NCI-H2196 (cell line): ENCODE results near the gene MRAS.

Experiments used
- DNase-seq: peaks from one replicate; lab custom pipeline; 2025; ENCODE audit not compliant: unreplicated experiment; lab: John Stamatoyannopoulos, UW

MRAS gene

GRCh38 chr3:138338811-138339210 lies 9.6 kb upstream of the MRAS start:
- DNase-seq: no peak

DNA sequence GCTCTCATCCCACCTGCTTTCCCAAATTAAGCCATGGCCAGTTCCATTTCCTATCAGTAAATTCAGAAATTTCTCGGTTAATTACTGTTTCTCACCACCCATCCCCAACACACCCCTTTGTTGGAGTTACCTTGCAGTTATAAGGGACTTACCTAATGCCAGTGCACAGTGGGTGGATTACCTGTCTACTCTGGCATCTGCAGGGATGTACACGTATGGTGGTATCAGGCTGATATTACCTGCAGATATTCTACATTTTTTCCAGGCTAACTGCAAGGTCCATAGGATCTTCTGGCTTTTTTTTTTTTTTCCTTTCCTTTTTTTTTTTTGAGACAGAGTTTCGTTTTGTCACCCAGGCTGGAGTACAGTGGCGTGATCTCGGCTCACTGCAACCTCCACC lies 7.9 kb upstream of the MRAS start:
- DNase-seq: no peak

GRCh38 chr3:138344754-138345153 lies 3.6 kb upstream of the MRAS start:
- peak; percentile 23 for DNase-seq

DNA sequence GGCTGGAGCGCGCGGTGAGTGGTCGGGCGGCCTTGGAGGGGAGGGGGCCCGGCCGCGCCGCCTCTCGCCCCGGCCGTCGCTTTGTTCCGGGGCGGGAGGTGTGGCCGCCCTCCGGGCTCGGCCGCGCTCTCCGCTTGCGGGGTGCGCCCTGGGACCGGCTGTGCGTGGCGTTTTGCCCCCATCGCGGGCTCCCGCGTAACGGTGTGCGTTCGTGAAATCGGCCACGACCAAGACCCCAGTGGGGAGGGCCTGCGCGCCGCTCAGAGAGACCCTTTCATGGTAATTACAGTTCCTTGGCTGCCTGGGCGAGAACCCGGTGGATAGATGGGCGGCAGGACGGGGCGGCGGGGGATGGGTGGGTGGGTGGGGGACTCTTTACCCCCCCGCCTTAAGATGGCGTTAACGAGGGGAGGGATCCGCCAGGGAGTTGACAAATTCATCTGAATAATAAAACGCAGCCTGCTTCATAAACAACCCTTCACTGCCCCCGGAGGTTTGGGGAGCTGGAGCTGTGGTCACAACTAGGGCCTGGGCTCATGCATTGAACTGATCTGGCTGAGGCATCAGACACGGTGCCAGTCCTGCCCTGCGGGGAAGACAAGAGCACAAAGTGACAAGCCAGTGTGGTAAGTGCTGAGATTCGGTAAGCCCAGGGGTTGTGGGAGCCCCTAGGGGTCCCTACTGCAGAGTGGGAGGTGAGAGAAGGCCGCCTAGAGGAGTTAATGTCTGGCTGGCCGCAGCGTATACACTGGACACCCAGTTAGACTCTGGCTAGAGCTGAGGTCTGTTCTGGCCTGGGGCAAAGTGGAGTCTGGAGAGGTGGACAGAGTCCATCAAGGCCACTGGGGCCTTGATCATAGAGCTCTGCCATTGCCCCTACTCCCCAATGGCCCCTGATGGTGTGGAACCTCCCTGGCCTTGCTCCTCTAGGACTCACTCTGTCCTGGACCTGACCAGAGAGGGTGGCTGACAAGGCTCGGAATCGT lies 668 bp downstream of the MRAS start:
- peak; percentile 50 for DNase-seq

DNA sequence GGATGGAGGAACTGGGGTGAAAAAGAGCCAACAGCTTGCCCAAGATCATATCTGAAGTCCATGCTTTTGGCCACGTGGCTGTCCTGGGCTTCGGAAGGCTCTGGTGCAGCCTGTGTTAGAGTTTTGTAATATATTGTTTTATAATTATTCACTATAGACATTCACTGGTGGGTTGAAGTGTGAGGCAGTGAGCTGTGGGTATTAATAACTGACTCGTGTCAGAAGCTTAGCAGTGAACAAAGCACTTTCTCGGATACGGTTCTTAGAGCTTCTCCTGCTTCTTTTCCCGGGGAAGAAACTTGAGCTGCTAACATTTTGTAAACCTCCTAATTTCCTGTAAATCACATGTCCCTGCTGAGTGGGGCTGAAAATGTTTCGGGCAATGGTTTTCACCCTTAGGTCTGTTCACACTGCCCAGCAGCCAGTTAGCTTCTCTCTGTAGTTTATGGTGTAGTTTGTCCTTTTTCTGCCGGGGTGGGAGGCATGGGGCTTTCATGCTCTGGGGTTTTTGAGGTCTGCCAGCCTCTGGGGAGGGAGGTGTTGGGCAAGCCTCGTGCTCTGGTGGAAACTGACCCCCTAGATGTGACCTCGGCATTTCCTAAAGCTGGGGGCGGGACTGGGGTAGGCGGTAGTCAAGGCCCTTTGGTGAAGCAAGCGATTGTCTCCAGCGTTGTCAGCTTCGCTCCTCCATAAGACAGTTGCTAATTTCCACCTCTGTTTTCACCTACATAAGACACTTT lies 1.7 kb downstream of the MRAS start:
- no peak for DNase-seq

DNA sequence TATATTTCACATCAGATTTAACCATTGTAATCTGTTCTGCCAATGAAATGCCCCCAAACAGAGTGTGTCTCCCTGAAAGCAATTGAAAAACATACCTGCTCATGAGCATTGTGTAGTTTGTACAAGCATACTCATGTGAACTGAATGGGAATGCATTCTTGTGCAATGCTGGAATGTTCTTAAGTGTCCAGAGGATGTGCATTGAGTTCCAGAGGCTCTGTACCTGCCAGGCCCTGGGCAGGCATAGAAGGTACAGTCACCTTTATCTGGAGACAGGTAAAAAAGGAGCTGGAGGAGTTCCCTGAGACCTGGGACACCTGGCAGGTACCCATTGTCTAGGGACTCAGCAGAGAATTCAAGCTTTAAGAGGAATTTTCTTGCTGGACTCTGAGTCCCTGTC lies 2.8 kb downstream of the MRAS start:
- DNase-seq: no peak

- DNase-seq: no peak
Measured at GRCh38 chr3:138351916-138352550, 3.7 kb downstream of the MRAS start.

DNA sequence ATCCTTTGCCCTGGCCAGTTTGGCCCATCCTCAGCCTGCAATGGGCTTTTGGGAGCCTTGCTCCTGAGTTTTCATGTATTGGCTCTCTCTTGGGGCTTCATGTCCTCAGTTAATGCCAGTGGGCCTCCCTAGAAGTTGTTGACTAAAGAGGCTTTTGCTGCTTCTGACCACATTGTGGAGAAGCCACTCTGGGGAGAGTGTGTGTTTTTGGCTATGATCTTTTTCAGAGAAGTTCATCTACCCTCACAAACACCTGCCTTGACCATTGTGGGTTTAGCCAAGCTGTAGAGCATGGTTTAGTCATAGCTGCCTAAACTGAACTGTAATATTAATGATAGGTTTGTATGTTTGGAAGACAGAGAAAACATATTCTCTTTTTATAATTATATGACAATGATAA lies 6.0 kb downstream of the MRAS start:
- DNase-seq: no peak

GRCh38 chr3:138355071-138355470 lies 6.7 kb downstream of the MRAS start:
- DNase-seq: no peak

- DNase-seq: no peak
Measured at GRCh38 chr3:138356730-138357405, 8.5 kb downstream of the MRAS start.

- DNase-seq: no peak
Measured at GRCh38 chr3:138359148-138359918, 11.0 kb downstream of the MRAS start.

GRCh38 chr3:138359919-138360868 lies 11.8 kb downstream of the MRAS start:
- DNase-seq: no peak

DNA sequence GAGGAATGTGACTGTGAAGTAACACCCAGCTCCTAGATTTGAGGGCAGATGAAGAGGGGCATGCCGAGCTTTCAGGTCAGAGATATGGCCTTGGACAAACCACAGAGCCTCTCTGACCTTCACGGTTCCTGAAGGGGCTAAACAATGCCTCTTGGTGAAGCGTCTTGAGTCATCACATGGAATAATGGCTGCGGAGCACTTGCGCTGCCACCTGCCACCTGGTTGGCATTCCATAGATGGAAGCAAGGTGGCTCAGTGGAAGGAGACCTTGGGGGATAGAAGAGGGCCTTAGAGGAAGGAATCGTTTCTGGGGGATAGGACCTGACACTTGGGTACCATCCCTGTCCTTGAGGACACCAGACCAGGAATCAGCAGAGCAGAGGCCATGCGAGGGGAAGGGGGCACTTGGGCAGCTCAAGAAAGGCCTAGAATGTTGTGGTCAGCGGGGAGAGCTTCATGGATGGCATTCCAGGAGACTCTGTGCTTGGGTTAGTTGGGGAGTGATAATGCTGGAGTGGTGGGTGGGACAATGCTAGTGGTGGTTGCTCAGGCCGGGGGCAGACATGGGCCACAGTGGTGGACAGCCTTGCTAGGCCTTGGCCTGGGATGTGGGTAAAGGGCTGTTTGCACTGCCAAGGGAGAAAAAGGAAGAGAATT lies 12.6 kb downstream of the MRAS start:
- DNase-seq: no peak

DNA sequence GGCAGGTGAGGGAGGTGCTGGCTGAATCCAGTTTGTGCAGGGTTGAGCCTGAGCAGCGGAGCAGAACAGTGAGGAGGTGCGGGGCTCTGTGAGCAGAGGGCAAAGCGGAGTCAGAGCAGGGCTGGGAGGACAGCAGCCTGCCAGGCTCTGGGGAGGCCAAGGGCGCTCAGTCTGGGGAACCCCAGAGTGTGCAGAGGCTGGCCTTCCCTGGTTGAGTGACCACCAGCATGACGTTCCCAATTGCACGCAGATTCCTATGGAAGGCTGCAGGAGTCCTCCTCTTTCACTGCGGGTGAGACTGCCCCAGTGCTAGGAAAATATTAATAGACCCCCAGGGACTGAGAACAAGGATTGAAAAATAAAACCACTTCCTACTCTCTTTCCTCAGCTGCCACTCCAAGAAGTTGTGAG lies 13.2 kb downstream of the MRAS start:
- no peak for DNase-seq

DNA sequence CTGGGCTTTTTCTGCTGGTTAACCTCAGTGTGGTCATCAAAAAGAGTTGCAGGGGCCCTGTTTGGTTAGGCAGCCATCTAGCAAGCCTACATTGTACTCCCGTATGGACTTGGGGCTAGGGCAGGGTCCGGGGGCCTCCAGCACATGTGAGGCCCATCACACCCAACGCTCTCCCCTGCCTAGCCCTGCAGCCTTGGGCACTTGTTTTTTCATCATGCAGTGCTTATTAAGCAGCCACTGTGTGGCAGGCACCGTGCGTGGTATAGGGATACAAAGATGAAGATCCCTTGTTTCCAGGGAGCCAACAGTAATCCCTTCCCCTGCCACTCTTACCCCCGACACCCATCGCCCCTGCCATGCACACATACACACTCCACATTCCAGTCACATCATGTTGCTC lies 14.2 kb downstream of the MRAS start:
- DNase-seq: no peak

- DNase-seq: no peak
Measured at GRCh38 chr3:138363322-138363721, 14.9 kb downstream of the MRAS start.

DNA sequence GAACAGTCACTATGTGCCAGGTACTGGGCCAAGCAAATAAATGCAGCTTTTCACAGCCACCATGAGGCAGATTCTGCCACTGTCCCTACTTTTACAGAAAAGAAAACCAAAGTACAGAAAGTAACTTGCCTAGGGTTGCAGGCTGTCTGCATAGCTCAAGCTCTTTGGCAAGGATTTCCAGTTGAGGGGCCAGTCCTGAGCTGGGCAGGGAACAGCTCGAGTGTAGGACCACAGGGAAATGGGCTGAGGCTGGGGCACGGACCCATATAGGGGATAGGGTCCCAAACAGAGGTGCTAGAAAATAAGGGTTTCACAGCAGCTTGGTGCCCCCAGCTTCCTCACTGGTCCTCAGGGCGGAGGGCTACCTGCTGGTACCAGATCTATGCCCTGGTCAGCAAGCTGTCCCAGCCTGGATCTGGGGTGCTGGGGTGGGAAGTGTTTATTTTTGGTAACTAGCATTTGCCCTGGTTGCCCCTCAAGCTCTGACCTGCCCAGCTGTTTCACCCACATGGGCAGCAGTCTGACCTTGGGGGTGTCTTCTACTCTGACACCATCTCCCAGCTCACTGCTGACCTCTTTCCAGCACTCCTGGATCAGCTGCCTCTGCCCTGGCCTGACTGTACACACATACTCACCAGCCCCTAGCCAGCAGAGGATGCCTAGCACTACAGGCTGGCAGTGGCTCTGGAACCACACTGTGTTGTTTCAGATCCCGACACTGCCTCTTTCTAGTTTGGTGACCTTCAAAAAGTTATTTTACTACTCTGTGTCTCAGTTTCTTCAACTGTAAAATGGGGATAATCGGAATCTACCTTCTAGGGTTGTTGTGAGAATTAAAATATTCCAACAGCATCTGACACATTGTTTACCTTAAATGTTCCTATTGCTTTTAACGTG lies 16.2 kb downstream of the MRAS start:
- no peak for DNase-seq

- no peak for DNase-seq
Measured at GRCh38 chr3:138365253-138365555, 16.8 kb downstream of the MRAS start.
